ENCODE data around the gene DCX. TPM values are rescaled to one million over a fixed set of nuclear protein-coding genes. Genes with fewer than 3 reads are reported as not detected.

DCX gene
- total and polyA plus RNA-seq, 4 donors, result 0.01 to 1.6 TPM; not detected in 2

GRCh38 chrX:111387470-111388070 lies 24.4 kb downstream of the DCX start:
- Histone ChIP-seq H3K9ac (ENCODE audit: insufficient read depth in 1 of 2, low read length in 2 of 2) (no peak overlapping the region), H3K9me3 (ENCODE audit: control insufficient read depth in 4 of 4, insufficient read depth in 3 of 4, low read length in 3 of 4) (peaks cover 0 to 3% (median 0%) of the 10 kb centered on the region in 4 donors), H3K36me3 (ENCODE audit: control insufficient read depth in 4 of 4, insufficient read depth in 4 of 4, low read length in 4 of 4) (no peaks in the 10 kb centered on the region), H3K4me1 (ENCODE audit: control insufficient read depth in 5 of 5, insufficient read depth in 5 of 5, low read length in 5 of 5) (no peaks in the 10 kb centered on the region), H3K27ac (ENCODE audit: low read depth in 1 of 2, low read length in 1 of 2) (no peak overlapping the region), H3K27me3 (ENCODE audit: control insufficient read depth in 3 of 3, insufficient read depth in 3 of 3, low read length in 2 of 3) (peaks cover 4 to 30% (median 15%) of the 10 kb centered on the region in 3 donors), H3K4me3 (no peak overlapping the region)
- DNase-seq, result no peak
- TF ChIP-seq, protein P1, sequence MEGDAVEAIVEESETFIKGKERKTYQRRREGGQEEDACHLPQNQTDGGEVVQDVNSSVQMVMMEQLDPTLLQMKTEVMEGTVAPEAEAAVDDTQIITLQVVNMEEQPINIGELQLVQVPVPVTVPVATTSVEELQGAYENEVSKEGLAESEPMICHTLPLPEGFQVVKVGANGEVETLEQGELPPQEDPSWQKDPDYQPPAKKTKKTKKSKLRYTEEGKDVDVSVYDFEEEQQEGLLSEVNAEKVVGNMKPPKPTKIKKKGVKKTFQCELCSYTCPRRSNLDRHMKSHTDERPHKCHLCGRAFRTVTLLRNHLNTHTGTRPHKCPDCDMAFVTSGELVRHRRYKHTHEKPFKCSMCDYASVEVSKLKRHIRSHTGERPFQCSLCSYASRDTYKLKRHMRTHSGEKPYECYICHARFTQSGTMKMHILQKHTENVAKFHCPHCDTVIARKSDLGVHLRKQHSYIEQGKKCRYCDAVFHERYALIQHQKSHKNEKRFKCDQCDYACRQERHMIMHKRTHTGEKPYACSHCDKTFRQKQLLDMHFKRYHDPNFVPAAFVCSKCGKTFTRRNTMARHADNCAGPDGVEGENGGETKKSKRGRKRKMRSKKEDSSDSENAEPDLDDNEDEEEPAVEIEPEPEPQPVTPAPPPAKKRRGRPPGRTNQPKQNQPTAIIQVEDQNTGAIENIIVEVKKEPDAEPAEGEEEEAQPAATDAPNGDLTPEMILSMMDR (IDR thresholded peaks at IDR 0.05; ENCODE audit: control extremely low read depth, extremely low read depth), result no peak
- 38 to 59% methylated on average over 3 of the region's 3 CpGs for WGBS, 2 donors
- ATAC-seq (ENCODE audit: insufficient read depth, low FRiP score), result no peak

- no peak overlapping the region for H3K4me3 ChIP-seq
- no peak overlapping the region for H3K27ac ChIP-seq (ENCODE audit: low read depth in 1 of 2, low read length in 1 of 2)
- 74 to 94% methylated on average over 5 of the region's 5 CpGs for WGBS, 2 donors
- ATAC-seq (ENCODE audit: insufficient read depth, low FRiP score) (no peak), DNase-seq (no peak)
- H3K9me3 ChIP-seq (ENCODE audit: control insufficient read depth in 4 of 4, insufficient read depth in 3 of 4, low read length in 3 of 4), result peaks cover 0 to 3% (median 0%) of the 10 kb centered on the region in 4 donors
- H3K36me3 ChIP-seq (ENCODE audit: control insufficient read depth in 4 of 4, insufficient read depth in 4 of 4, low read length in 4 of 4), result no peaks in the 10 kb centered on the region
- no peaks in the 10 kb centered on the region for H3K4me1 ChIP-seq (ENCODE audit: control insufficient read depth in 5 of 5, insufficient read depth in 5 of 5, low read length in 5 of 5)
- TF ChIP-seq, protein P1 (IDR thresholded peaks at IDR 0.05; ENCODE audit: control extremely low read depth, extremely low read depth), result no peak
- H3K27me3 ChIP-seq (ENCODE audit: control insufficient read depth in 3 of 3, insufficient read depth in 3 of 3, low read length in 2 of 3), result peaks cover 8 to 30% (median 15%) of the 10 kb centered on the region in 3 donors
- no peak overlapping the region for H3K9ac ChIP-seq (ENCODE audit: insufficient read depth in 1 of 2, low read length in 2 of 2)
Observed at GRCh38 chrX:111386615-111387233, 25.3 kb downstream of the DCX start.

DNA sequence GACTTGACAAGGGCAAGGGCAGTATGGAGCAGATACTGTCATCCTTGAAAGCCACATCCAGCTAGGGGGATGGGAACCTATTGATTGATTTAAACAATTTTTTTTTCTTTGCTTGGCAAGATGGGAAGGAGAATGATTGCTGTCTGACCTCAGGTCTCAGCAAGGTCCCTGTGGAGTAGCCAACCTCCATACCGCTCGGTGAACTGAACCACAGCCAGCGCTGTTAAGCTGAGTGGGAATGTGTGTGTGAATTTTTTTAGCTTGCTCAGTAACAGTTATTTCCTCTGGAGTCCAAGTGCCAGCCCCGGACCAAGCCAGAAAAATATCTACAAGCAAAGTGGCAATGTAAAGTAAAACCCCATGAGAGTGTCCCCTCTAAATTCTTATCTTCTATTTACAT lies 25.9 kb downstream of the DCX start:
- WGBS, 2 donors, result 72 to 89% methylated on average over 4 of the region's 4 CpGs
- no peaks in the 10 kb centered on the region for H3K4me1 ChIP-seq (ENCODE audit: control insufficient read depth in 5 of 5, insufficient read depth in 5 of 5, low read length in 5 of 5)
- H3K9me3 ChIP-seq (ENCODE audit: control insufficient read depth in 4 of 4, insufficient read depth in 3 of 4, low read length in 3 of 4), result peaks cover 0 to 3% (median 0%) of the 10 kb centered on the region in 4 donors
- H3K9ac ChIP-seq (ENCODE audit: insufficient read depth in 1 of 2, low read length in 2 of 2), result no peak overlapping the region
- H3K36me3 ChIP-seq (ENCODE audit: control insufficient read depth in 4 of 4, insufficient read depth in 4 of 4, low read length in 4 of 4), result no peaks in the 10 kb centered on the region
- H3K27ac ChIP-seq (ENCODE audit: low read depth in 1 of 2, low read length in 1 of 2), result no peak overlapping the region
- peaks cover 8 to 36% (median 15%) of the 10 kb centered on the region in 3 donors for H3K27me3 ChIP-seq (ENCODE audit: control insufficient read depth in 3 of 3, insufficient read depth in 3 of 3, low read length in 2 of 3)
- no peak overlapping the region for H3K4me3 ChIP-seq
- ATAC-seq (ENCODE audit: insufficient read depth, low FRiP score) (no peak), DNase-seq (no peak)
- TF ChIP-seq, protein P1 (IDR thresholded peaks at IDR 0.05; ENCODE audit: control extremely low read depth, extremely low read depth), result no peak

All from lung (tissue), 12 donors.